ENCODE measurements around the gene SLC26A9.

GRCh38 chr1:205961405-205961804 lies 18.1 kb upstream of the SLC26A9 start:
- TF ChIP-seq YY1 (IDR thresholded peaks at IDR 0.05; ENCODE audit: low read depth) = no peak
- no peak for TF ChIP-seq REST (IDR thresholded peaks at IDR 0.05; ENCODE audit: low read depth)
- no peak for TF ChIP-seq TCF12 (IDR thresholded peaks at IDR 0.05; ENCODE audit: low read depth)
- TF ChIP-seq EGR1 (IDR thresholded peaks at IDR 0.05) = no peak
- TF ChIP-seq RAD21 (IDR thresholded peaks at IDR 0.05; ENCODE audit: low read depth) = no peak

Data from Ishikawa (cell line).